Stimulated activated CD8-positive, alpha-beta memory T cell treated with anti-CD3 and anti-CD28 coated beads, Interleukin-7, amount 100 ng/mL, for 24 hours (primary cell): Measurements from ENCODE around the gene PLIN1.

Source experiments
- DNase-seq: peaks from one replicate; pipeline ENCODE4 v3.0.0-alpha.2; 2020; ENCODE audit warnings: low read depth

Gene PLIN1

DNA sequence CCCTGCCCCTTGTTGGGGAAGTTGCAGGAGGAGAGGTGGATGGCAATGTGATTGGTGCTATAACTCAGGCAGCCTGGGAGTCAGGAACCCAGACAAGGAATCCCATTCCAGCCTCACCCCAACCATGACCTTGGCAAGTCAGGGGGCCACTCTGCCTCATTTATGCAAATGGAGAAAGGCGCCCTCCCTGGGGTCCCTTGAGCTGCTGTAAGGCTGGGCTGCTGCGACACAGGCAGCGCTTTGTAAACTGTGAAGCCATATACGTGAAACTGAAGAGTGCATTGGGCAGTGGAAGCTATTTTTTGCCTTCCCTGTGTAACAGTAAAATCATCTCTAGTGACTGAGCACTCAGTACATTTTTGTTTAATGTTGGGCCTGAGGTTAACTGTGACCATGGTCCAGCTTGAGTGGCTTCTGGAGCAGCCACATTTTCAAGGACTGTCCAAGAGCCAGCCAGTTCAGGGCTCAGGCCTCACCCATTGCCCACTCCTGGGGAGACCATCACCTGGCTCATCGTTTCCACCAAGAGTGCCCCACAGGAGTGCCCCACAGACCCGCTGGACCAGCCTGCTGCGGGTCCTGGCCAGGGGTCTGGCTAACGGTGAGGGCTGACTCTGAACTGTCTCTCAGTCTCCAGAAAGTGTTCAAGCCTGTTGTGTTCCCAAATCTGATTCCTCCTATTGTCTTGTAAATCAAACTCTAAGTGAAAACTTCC lies 51.8 kb downstream of the PLIN1 start:
- DNase-seq = no peak

DNA sequence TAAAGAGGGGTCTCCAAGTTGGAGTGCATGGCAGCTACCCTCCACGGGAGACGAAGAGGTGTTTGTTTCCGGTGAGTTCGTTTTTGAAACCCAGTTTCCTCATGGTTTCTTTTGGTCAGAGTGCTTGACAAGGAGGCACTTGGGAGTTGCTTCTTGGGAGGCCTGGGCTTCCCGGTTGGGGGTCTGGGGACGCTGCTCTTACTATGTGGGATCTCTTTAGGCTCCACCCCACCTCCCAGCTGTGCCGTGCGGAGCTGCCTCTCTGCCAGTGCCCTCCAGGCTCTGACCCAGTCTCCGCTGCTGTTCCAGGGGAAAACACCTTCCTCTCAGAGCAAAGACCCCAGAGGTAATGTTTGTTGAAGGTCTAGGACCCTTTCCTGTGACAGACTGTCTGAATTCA lies 53.5 kb downstream of the PLIN1 start:
- DNase-seq = no peak

DNA sequence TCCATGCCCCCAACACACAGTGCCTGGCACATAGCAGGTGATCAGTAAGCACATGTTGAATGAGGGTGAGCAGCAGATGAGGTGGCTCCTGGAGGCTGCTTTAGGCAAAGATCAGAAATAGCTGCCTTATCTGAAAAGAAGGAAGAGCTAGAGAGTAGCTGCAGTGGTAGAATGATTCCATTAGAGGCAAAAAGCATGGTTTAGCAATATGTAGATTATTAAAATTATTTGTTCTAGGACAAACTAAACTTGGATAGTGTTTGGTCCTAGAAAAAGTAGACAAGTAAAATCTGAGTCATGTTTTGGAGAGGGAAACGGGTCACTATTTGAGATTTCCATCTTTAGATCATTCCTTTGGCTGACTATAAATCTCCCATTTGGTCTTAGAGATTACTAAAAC lies 56.0 kb downstream of the PLIN1 start:
- no peak for DNase-seq

DNA sequence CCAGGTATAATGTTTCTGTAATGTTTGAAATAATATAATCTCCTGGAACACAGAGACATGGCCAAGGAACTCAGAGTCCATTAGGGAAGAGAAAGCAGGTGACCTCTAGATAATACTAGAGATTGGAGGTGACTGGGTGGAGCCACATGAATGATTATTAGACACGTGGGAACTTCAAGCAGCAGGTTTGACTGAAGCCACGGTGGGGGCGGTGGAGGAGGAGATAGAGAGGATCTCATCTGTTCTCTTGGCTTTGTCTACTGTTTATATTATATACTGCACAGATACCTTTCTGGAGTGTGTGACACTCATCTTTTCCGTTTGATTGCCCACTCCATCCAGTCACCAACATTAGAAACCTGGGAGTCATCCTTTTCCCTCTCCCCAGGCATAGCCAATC lies 57.6 kb downstream of the PLIN1 start:
- DNase-seq = no peak

DNA sequence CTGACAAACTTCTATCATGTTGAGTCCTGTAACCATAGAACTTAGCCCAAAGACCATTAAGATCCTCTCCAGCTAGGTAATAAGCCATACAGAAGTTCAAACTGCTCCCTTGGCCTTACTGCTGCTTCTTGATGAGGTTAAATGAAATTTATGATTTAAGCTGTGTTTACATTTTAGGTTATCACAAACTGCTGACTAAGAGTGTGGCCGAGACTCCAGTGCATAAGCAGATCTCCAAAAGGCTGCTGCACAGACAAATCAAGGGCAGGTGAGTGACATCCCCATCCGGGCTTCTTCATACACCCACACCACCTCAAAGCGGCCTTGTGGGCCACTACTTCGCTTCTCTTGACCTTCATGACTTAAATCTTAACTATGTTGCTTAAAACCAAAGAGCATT lies 62.9 kb downstream of the PLIN1 start:
- no peak for DNase-seq

DNA sequence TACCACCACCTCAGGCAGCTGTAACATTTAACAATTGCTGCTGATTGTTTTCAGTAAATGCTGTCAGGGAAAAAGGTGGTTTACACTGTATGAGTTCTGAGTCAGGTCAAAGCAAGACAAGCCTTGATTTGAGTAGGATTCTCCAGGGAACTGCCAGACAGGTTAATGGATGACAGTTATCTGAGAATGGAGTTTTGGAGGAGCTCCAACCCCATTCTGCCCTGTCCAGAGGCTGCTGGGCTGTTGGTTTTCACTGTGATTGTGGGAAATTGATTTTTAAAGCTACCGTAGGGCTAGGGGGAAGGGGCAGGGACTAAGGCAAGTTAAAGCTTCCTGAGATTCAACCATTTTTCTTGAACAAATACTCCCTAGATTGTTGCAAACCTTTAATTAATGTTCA lies 64.0 kb downstream of the PLIN1 start:
- no peak for DNase-seq
